Ishikawa (cell line): ENCODE data around the gene CYB561D1.

Experiments used
- CREB1 ChIP-seq: IDR thresholded peaks from 2 replicates; pipeline ENCODE4 v1.6.1; 2012; ENCODE audit warnings: low read depth
- EGR1 ChIP-seq: IDR thresholded peaks from 2 replicates; pipeline ENCODE4 v1.6.1; 2012
- EP300 ChIP-seq: IDR thresholded peaks from 2 replicates; pipeline ENCODE4 v1.6.1; 2012; ENCODE audit warnings: borderline replicate concordance
- MAX ChIP-seq: IDR thresholded peaks from 2 replicates; pipeline ENCODE4 v1.6.1; 2012
- RAD21 ChIP-seq: IDR thresholded peaks from 2 replicates; pipeline ENCODE4 v1.6.1; 2012; ENCODE audit warnings: low read depth
- TF ChIP-seq, protein P1 (sequence below): IDR thresholded peaks from 2 replicates; pipeline ENCODE4 v1.6.1; 2012; ENCODE audit warnings: low read depth, mild to moderate bottlenecking

- TF ChIP-seq RAD21 (no peak), MAX (no peak), CREB1 (no peak), EP300 (no peak), EGR1 (no peak)
- TF ChIP-seq, protein P1, sequence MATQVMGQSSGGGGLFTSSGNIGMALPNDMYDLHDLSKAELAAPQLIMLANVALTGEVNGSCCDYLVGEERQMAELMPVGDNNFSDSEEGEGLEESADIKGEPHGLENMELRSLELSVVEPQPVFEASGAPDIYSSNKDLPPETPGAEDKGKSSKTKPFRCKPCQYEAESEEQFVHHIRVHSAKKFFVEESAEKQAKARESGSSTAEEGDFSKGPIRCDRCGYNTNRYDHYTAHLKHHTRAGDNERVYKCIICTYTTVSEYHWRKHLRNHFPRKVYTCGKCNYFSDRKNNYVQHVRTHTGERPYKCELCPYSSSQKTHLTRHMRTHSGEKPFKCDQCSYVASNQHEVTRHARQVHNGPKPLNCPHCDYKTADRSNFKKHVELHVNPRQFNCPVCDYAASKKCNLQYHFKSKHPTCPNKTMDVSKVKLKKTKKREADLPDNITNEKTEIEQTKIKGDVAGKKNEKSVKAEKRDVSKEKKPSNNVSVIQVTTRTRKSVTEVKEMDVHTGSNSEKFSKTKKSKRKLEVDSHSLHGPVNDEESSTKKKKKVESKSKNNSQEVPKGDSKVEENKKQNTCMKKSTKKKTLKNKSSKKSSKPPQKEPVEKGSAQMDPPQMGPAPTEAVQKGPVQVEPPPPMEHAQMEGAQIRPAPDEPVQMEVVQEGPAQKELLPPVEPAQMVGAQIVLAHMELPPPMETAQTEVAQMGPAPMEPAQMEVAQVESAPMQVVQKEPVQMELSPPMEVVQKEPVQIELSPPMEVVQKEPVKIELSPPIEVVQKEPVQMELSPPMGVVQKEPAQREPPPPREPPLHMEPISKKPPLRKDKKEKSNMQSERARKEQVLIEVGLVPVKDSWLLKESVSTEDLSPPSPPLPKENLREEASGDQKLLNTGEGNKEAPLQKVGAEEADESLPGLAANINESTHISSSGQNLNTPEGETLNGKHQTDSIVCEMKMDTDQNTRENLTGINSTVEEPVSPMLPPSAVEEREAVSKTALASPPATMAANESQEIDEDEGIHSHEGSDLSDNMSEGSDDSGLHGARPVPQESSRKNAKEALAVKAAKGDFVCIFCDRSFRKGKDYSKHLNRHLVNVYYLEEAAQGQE, result no peak
Measured at GRCh38 chr1:109521002-109521951, 27.4 kb downstream of the CYB561D1 start.
